Thymus (tissue), 11 donors: ENCODE results near the gene MCOLN3. TPM values are rescaled to one million over a fixed set of nuclear protein-coding genes. Genes with fewer than 3 reads are reported as not detected.

Source experiments
- DNase-seq, 9 donors: peaks; one replicate each; pipeline ENCODE4 v3.0.0-alpha.2; 2013; ENCODE audit warnings: low spot score in 9 of 9, low read depth in 6 of 9, missing footprints in 1 of 9
- H3K27ac ChIP-seq, 2 donors: one replicate each; pipeline ENCODE4 v1.5.1; 2013; ENCODE audit warnings: control low read depth in 1 of 2, low read depth in 1 of 2, low read length in 1 of 2, mild to moderate bottlenecking in 1 of 2, moderate library complexity in 1 of 2
- H3K27me3 ChIP-seq, 2 donors: one replicate each; pipeline ENCODE4 v1.5.1; 2013; ENCODE audit warnings: low read length in 1 of 2; ENCODE audit not compliant: control insufficient read depth in 2 of 2, insufficient read depth in 1 of 2
- H3K36me3 ChIP-seq, 2 donors: one replicate each; pipeline ENCODE4 v1.5.1; 2013; ENCODE audit warnings: low read length in 1 of 2, mild to moderate bottlenecking in 1 of 2, moderate library complexity in 1 of 2; ENCODE audit not compliant: control insufficient read depth in 2 of 2, insufficient read depth in 2 of 2
- H3K4me1 ChIP-seq, 2 donors: one replicate each; pipeline ENCODE4 v1.5.1; 2013; ENCODE audit warnings: low read length in 2 of 2; ENCODE audit not compliant: control insufficient read depth in 2 of 2, insufficient read depth in 2 of 2
- H3K4me3 ChIP-seq, 2 donors: one replicate each; pipeline ENCODE4 v1.5.1; 2013; ENCODE audit warnings: low read length in 2 of 2, control low read depth in 1 of 2, mild to moderate bottlenecking in 1 of 2
- H3K9me3 ChIP-seq, 2 donors: one replicate each; pipeline ENCODE4 v1.5.1; 2013; ENCODE audit warnings: low read length in 1 of 2, mild to moderate bottlenecking in 1 of 2; ENCODE audit not compliant: control insufficient read depth in 2 of 2, insufficient read depth in 1 of 2
- WGBS: extraction: QIAGEN DNeasy Blood & Tissue Kit; methylation state at CpG from one replicate; pipeline ENCODE4 v1.1.7; 2013; 5-methylcytosine and 5-hydroxymethylcytosine counted together
- polyA plus RNA-seq: library from polyadenylated mRNA; stranded (reverse); fragments of 200-250 nt; gene quantifications from one replicate; pipeline ENCODE4 v1.2.3, GENCODE V29; 2013
- total RNA-seq: library from RNA; stranded (reverse); fragments of 120-200 nt; gene quantifications from one replicate; pipeline ENCODE4 v1.2.4, GENCODE V29; 2013
- donor health status: healthy.

Gene MCOLN3
- total and polyA plus RNA-seq, 2 donors, result 5.6 to 13.4 TPM

GRCh38 chr1:85001742-85002141 is 46.6 kb downstream of the MCOLN3 start:
- DNase-seq, result no peak
- Histone ChIP-seq H3K4me3 (no peak overlapping the region), H3K9me3 (no peaks in the 10 kb centered on the region), H3K27ac (no peak overlapping the region), H3K27me3 (peaks cover 29 to 43% of the 10 kb centered on the region in 2 donors), H3K4me1 (peaks cover 5 to 12% of the 10 kb centered on the region in 2 donors), H3K36me3 (no peaks in the 10 kb centered on the region)

GRCh38 chr1:84998642-84999280 is 49.5 kb downstream of the MCOLN3 start:
- 34% methylated on average over 14 of the region's 14 CpGs for WGBS
- Histone ChIP-seq H3K4me1 (peaks cover 5 to 16% of the 10 kb centered on the region in 2 donors), H3K36me3 (no peaks in the 10 kb centered on the region), H3K27me3 (peaks cover 41 to 58% of the 10 kb centered on the region in 2 donors), H3K9me3 (no peaks in the 10 kb centered on the region), H3K4me3 (no peak overlapping the region), H3K27ac (no peak overlapping the region)
- peak in 3 of 9 donors; percentile 6 to 30 (median 21) for DNase-seq

GRCh38 chr1:84997667-84998600 is 50.4 kb downstream of the MCOLN3 start:
- Histone ChIP-seq H3K27ac (no peak overlapping the region), H3K4me3 (peak overlapping the region; percentile 30 to 52), H3K4me1 (peaks cover 5 to 16% of the 10 kb centered on the region in 2 donors), H3K36me3 (no peaks in the 10 kb centered on the region), H3K27me3 (peaks cover 41 to 53% of the 10 kb centered on the region in 2 donors), H3K9me3 (no peaks in the 10 kb centered on the region)
- WGBS, result 2% methylated on average over 58 of the region's 58 CpGs
- DNase-seq, result no peak

GRCh38 chr1:84996846-84997666 is 51.2 kb downstream of the MCOLN3 start, which contains the start of gene MCOLN2:
MCOLN2 (minus strand) TSS chr1:84997113; CDS start chr1:84996872, 241 bp downstream.
- Histone ChIP-seq H3K4me1 (peaks cover 5 to 16% of the 10 kb centered on the region in 2 donors), H3K27me3 (peaks cover 41 to 53% of the 10 kb centered on the region in 2 donors), H3K36me3 (no peaks in the 10 kb centered on the region), H3K9me3 (no peaks in the 10 kb centered on the region), H3K27ac (no peak within 1 kb of the TSS), H3K4me3 (peak within 1 kb of the TSS; percentile 33 to 52)
- under 1% methylated on average over 87 of the region's 87 CpGs for WGBS
- peak in 4 of 9 donors; percentile 5 to 42 (median 17) for DNase-seq

- Histone ChIP-seq H3K4me1 (peaks cover 5 to 16% of the 10 kb centered on the region in 2 donors), H3K9me3 (no peaks in the 10 kb centered on the region), H3K4me3 (no peak overlapping the region), H3K27me3 (peaks cover 37 to 49% of the 10 kb centered on the region in 2 donors), H3K27ac (peak overlapping the region in 1 of 2 donors; percentile 26), H3K36me3 (no peaks in the 10 kb centered on the region)
- 87% methylated on average over 10 of the region's 10 CpGs for WGBS
- DNase-seq, result no peak
Measured at GRCh38 chr1:84995484-84996334, 52.6 kb downstream of the MCOLN3 start.

GRCh38 chr1:84991097-84991920 is 57.0 kb downstream of the MCOLN3 start:
- WGBS, result 73% methylated on average over 8 of the region's 8 CpGs
- DNase-seq, result peak in 1 of 9 donors; percentile 13
- Histone ChIP-seq H3K9me3 (no peaks in the 10 kb centered on the region), H3K27ac (no peak overlapping the region), H3K4me1 (no peaks in the 10 kb centered on the region), H3K27me3 (peaks cover 8 to 10% of the 10 kb centered on the region in 2 donors), H3K4me3 (no peak overlapping the region), H3K36me3 (no peaks in the 10 kb centered on the region)

- WGBS, result 59% methylated on average over 2 of the region's 2 CpGs
- no peak overlapping the region for H3K27ac ChIP-seq
- no peak for DNase-seq
- no peaks in the 10 kb centered on the region for H3K27me3 ChIP-seq
- H3K4me3 ChIP-seq, result no peak overlapping the region
- H3K9me3 ChIP-seq, result no peaks in the 10 kb centered on the region
- no peaks in the 10 kb centered on the region for H3K4me1 ChIP-seq
- no peaks in the 10 kb centered on the region for H3K36me3 ChIP-seq
Measured at GRCh38 chr1:84988588-84988987, 59.7 kb downstream of the MCOLN3 start.
